Central memory CD4-positive, alpha-beta T cell (primary cell): ENCODE results near the gene ZNF652.
"Not testable (repeated sequence)": the region's sequence is repeated elsewhere in the genome, so short reads cannot be mapped to it uniquely, and the experiment has no call there.

Experiments used
- DNase-seq: peaks from one replicate; pipeline ENCODE4 v3.0.0; 2022

The ZNF652 gene

DNA sequence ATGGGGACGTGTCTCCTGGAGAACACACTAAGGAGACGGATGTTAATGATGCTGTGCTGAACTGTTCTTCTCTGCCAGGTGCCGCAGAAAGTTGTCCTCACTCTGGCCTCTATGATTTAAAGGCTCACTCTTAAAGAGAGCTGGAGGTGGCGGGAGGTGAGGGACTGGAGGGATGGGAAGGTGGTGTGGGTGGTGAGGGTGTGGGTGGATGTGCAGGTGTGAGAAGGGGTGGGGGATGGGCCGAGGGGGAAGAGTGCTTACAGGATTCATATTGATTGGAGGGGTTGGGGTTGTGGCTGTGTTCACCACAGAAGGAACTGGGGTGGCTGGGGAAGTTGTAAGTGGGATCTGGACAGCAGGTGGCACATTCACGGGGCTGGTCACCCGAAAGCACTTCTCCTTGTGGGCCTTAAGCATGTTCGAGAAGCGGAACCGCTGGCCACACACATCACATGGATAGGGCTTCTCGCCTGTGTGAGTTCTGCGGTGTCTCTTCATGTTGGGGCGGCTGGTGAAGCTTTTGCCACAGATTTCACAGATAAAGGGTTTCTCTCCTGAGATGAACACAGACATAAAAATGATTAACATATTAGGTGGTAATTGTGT is 63.6 kb downstream of the ZNF652 start:
- DNase-seq: no peak

GRCh38 chr17:49297141-49297540 is 64.9 kb downstream of the ZNF652 start:
- no peak for DNase-seq

GRCh38 chr17:49294122-49294521 is 67.9 kb downstream of the ZNF652 start:
- no peak for DNase-seq

DNA sequence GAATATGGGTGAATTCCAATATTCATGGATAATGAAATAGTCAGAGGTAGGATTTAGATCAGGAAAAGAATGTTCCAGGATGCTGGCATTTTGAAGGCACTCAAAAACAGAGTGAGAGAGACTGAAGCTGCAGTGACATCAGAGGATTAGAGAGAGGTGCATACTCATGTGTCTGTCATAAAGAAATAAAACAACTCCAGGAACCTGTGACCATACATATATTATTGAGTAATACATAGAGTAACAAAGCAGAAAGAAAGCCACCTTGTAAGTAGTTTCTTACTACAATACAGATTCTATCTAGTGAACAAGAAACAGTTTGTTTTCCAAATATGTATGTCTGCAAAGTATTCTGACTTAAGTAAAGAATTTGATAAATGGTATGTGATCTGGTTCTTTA is 69.1 kb downstream of the ZNF652 start:
- DNase-seq: no peak

- DNase-seq: no peak
These were observed 70.1 kb downstream of the ZNF652 start for GRCh38 chr17:49291929-49292328.

DNA sequence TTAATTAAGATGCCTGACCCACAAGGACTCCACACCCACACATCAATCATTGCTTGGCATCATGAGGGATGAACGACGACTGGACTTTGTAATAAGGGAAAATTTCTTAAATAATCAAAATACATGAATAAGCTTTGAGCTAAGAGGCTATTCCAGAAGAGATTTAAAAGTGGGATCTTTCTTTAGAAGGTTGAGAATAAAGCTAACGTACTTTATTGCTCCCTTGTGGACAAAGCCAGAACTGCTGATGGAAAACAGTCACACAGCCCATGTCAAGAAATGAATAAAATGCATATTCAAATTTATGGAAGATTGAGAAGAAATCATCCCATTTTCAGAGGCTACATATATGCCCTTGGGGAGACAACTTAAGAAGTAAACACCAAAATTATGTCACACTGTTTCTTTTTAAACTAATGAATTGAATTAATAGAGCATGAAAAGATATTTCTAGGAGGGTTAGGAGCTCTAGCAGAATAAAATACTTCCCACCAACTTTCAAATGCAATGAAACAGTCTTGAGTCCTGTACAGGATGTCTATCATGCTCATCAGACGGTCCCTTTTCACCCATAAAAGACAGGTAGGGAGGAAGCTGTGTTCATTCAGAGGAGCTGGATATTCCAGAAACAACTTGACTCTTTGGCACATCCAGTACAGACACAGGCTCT is 71.2 kb downstream of the ZNF652 start:
- DNase-seq: no peak

- no peak for DNase-seq
These were observed 73.7 kb downstream of the ZNF652 start for GRCh38 chr17:49288388-49288787.

GRCh38 chr17:49287481-49287880 is 74.6 kb downstream of the ZNF652 start:
- no peak for DNase-seq

DNA sequence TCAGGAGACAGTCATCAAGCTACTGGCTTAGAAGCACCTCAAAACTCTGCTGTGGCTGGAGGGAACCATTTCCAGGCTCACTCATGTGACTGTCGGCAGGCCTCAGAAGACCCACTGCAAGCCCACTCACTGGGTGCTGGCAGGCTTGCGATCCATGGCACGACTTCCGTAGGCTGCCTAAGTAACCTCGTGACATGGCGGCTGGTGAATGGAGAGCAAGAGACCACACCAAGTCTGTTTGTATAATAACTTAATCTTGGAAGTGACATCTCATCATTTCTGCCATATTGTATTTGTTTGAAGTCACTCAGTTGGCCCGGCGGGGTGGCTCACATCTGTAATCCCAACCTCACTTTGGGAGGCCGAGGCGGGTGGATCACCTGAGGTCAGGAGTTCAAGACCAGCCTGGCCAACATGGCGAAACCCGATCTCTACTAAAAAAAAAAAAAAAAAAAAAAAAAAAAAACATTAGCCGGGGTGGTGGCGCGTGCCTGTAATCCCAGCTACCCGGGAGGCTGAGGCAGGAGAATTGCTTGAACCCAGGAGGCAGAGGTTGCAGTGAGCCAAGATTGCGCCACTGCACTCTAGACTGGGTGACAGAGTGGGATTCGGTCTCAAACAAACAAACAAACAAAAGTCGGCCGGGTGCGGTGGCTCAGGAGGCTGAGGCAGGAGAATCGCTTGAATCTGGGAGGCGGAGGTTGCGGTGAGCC is 75.6 kb downstream of the ZNF652 start:
- not testable (repeated sequence) for DNase-seq

GRCh38 chr17:49285716-49286115 is 76.3 kb downstream of the ZNF652 start:
- no peak for DNase-seq

GRCh38 chr17:49280918-49281317 is 81.1 kb downstream of the ZNF652 start:
- DNase-seq: no peak

GRCh38 chr17:49280061-49280460 is 82.0 kb downstream of the ZNF652 start:
- no peak for DNase-seq

DNA sequence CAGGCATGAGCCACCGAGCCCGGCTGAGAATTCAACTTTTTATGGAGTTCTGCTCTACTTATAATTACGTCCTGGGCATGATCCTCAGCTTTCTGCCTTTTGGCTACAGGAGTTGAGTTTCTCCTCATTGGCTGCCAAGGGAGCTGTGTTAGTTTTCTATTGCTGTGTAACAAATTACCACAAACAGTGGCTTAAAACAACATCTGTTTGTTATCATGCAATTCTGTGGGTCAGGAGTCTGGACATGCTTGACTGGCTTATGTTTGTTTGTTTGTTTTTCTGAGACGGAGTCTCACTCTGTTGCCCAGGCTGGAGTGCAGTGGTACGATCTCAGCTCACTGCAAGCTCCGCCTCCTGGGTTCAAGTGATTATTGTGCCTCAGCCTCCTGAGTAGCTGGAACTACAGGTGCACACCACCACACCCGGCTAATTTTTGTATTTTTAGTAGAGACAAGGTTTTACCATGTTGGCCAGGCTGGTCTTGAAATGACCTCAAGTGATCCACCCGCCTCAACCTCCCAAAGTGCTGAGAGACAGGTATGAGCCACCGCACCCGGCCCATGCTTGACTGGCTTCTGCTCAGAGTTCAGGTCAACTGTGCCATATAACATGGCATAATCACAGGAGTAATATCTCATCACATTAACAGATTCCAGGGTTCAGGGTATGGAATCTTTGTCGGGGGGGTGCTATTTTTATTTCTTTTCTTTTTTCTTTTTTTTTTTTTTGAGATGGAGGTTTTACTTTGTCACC is 82.6 kb downstream of the ZNF652 start:
- DNase-seq: not testable (repeated sequence)

DNA sequence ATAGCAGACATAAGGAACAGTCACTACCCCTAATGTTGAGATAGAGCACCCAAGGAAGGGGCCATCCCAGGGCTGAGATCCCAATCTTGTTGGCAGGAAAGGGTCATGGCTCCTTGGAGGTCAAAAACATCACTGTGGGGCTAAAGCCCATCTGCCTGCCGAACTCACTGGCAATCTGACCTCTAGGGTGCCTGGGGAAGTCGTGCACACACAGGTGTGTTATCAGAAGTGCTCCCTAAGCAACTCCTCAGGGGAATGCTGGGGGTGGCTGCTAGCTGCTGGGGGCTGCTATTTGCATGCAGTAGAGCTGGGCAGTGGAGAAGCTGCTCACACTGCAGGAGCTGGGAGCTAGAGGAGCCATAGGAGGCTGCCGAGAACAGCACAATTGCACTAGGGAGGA is 84.0 kb downstream of the ZNF652 start:
- DNase-seq: no peak

DNA sequence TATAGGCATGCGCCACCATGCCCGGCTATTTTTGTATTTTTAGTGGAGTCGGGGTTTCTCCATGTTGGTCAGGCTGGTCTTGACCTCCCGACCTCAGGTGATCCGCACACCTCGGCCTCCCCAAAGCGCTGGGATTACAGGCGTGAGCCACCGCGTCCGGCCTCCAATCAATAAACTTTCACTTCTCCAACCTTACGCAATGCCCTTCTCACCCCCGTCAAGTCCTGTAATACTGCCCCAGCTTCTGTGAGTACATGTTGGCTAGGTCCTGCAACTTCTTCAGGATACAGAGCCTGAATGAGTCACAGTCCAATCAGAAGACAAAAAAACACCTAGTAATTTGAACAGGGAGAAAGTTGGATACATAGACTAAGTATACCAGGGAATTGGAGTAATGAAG is 84.4 kb downstream of the ZNF652 start:
- DNase-seq: no peak

DNA sequence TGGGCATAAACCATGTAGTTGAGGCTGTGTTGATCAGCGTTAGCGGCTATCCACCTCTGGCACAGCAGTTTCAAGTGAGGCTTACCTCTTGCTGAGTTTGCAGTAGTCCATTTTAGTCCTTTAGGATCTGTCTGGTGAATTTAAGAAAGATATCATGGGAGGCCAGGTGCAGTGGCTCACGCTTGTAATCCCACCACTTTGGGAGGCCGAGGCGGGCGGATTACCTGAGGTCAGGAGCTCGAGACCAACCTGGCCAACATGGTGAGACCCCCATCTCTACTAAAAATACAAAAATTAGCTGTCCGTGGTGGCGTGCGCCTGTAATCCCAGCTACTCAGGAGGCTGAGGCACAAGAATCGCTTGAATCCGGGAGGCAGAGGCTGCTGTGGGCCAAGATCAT is 86.1 kb downstream of the ZNF652 start:
- not testable (repeated sequence) for DNase-seq

- no peak for DNase-seq
These were observed 92.7 kb downstream of the ZNF652 start for GRCh38 chr17:49269356-49269755.

DNA sequence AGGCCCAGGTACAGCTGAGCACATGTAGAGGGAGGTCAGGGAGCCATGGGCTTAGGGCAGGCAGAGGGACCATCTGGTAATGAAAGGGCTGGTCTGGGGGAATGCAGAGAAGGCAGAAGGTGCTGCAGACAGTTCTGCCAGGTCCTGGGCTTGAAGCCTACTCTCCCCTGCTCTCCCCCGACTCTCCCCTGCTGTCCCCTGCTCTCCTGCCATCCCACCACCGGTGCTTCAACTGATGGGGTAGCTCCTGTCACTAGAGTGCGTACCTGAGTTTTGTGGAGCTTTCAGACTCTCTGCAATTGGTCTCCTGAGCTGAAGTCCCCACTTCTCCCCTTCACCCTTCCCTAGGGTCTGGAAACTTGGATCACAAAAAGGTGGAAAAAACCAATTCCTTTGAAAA is 94.1 kb downstream of the ZNF652 start:
- DNase-seq: no peak

DNA sequence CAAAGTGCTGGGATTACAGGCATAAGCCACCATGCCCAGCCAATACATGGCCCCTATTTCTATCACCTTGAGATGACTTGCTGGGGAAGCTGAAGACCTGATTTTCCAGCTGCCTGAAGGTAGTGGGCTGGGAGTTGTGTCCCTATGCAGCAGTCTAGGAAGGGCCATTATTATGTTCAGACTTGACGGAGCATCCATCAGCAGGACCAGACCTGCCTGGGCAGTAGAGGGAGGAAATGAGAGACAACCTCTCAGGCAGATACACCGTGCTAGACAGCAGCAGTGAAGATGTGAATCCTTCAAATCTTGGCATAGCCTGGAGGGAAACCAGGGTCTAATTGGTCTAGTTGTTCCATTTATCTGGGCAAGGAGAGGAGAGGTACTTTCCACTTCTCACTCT is 95.8 kb downstream of the ZNF652 start:
- no peak for DNase-seq

- DNase-seq: not testable (repeated sequence)
These were observed 100.5 kb downstream of the ZNF652 start for GRCh38 chr17:49261540-49261939.

DNA sequence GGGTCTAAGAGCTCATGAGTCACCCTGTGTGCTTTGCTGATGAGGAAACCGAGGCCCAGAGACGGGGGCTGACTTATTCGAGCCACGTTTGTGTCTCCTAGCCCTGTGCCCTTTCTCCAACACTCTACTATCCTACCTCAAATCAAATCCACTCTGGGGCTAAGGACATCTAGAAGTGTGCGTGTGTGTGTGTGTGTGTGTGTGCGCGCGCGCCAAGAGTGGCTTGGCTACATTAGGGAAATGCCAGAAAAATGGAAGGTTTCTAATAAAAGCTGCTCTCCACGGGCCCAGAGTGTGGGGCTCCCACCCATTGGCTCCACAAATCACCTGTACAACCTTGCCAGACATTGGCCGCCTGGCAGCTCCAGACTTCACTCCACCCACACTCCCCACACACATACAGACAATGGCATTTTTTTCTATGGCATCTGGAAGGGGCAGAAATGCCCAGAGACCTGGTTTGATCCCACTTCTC is 101.2 kb downstream of the ZNF652 start:
- no peak for DNase-seq

- peak; percentile 27 for DNase-seq
These were observed 101.8 kb downstream of the ZNF652 start for GRCh38 chr17:49260011-49260816.

- DNase-seq: no peak
These were observed 102.4 kb downstream of the ZNF652 start for GRCh38 chr17:49259663-49260010.
